ENCODE measurements around the gene BCO1.

Gene BCO1

DNA sequence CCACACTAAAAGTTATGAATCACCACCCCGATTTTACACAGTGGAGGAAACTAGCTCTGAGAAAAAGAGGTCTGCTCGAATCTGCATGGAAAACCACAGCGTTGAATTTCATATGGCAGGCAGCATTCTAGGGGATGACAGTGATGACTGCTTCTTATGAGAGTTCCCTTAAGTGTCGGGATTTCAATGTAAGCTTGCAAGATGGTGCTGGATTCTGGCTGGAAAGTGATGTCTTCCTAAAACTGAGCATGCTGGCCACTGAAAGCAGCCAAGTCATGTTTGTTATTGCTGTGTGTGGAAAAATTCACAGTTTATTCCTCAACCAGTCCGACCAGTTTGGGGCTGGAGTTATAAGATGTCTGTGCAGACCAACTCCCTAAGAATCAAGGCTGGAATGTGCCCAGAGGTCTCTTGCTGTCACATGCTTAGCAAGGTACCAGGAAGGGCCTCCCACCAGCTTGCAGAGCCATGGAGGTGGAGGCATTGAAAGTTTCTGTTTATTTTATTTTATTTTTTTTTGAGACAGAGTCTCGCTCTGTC is 39.1 kb downstream of the BCO1 start:
- DNase-seq (ENCODE audit: low spot score) = no peak
- in situ Hi-C loops (cut with MboI; ENCODE audit: low pct_unique_long_range_greater_than_20kb, low sequenced_read_pairs, unreplicated experiment) = no loop called here
- TF ChIP-seq, protein P1, sequence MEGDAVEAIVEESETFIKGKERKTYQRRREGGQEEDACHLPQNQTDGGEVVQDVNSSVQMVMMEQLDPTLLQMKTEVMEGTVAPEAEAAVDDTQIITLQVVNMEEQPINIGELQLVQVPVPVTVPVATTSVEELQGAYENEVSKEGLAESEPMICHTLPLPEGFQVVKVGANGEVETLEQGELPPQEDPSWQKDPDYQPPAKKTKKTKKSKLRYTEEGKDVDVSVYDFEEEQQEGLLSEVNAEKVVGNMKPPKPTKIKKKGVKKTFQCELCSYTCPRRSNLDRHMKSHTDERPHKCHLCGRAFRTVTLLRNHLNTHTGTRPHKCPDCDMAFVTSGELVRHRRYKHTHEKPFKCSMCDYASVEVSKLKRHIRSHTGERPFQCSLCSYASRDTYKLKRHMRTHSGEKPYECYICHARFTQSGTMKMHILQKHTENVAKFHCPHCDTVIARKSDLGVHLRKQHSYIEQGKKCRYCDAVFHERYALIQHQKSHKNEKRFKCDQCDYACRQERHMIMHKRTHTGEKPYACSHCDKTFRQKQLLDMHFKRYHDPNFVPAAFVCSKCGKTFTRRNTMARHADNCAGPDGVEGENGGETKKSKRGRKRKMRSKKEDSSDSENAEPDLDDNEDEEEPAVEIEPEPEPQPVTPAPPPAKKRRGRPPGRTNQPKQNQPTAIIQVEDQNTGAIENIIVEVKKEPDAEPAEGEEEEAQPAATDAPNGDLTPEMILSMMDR (IDR thresholded peaks at IDR 0.05; ENCODE audit: extremely low read depth, insufficient read depth, missing control alignments) = no peak

DNA sequence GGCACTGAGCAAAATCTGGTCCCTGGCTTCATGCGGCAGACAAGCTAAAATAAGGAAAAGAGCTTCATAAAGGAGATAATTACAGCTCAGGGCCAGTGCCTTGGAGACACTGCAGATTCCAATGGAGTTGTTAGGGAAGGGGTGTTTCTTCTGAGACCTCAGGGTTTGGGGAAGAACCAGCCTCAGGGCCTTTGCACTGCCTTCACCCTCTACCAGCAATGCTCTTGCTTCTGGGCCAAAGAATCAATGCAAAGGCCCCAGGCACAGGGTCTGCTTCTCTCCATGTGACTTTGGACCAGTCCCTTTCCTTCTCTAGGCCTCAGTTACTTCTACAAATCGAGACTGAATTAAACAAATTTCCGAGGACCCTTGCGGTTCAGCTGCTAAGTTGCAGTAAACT is 40.0 kb downstream of the BCO1 start:
- TF ChIP-seq, protein P1 (IDR thresholded peaks at IDR 0.05; ENCODE audit: extremely low read depth, insufficient read depth, missing control alignments) = no peak
- DNase-seq (ENCODE audit: low spot score) = no peak
- in situ Hi-C loops (cut with MboI; ENCODE audit: low pct_unique_long_range_greater_than_20kb, low sequenced_read_pairs, unreplicated experiment) = no loop called here

DNA sequence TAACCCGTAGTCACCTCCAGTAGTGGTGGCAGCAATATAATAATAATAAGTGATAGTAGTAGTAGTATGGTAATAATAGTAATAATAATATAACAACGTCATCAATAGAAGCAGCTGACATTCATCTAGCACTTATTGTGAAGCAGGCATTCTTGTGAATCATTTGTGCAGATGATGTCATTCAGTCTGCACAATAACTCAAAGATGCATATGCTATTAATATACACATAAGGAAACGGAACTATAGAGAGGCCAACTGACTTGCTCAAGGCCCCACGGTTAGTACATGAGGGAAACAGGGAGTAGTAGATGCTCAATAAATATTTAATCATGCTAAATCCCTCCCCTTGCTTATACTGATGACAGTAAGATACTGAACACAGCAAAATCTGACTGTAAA is 40.9 kb downstream of the BCO1 start:
- TF ChIP-seq, protein P1 (IDR thresholded peaks at IDR 0.05; ENCODE audit: extremely low read depth, insufficient read depth, missing control alignments) = no peak
- in situ Hi-C loops (cut with MboI; ENCODE audit: low pct_unique_long_range_greater_than_20kb, low sequenced_read_pairs, unreplicated experiment) = no loop called here
- DNase-seq (ENCODE audit: low spot score) = no peak

DNA sequence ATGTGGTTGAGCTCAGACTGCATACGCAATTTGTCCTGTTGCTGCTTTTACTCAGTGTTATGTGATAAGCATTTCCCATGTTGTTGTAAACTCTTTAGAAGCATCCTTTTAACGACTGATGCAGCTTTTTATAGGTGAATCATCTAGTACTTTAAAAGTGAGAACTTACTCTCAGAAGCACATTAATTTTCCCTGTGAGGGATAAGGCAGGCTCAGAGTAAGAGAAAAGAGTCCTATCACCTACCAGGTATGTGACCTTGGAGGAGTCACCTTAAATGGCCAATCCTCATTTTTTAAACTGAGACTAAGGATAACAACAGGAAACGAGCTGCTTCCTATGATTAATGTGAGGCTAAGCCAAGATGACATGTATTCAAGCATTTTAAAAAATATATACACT is 41.9 kb downstream of the BCO1 start:
- in situ Hi-C loops (cut with MboI; ENCODE audit: low pct_unique_long_range_greater_than_20kb, low sequenced_read_pairs, unreplicated experiment) = no loop called here
- TF ChIP-seq, protein P1 (IDR thresholded peaks at IDR 0.05; ENCODE audit: extremely low read depth, insufficient read depth, missing control alignments) = no peak
- DNase-seq (ENCODE audit: low spot score) = no peak

DNA sequence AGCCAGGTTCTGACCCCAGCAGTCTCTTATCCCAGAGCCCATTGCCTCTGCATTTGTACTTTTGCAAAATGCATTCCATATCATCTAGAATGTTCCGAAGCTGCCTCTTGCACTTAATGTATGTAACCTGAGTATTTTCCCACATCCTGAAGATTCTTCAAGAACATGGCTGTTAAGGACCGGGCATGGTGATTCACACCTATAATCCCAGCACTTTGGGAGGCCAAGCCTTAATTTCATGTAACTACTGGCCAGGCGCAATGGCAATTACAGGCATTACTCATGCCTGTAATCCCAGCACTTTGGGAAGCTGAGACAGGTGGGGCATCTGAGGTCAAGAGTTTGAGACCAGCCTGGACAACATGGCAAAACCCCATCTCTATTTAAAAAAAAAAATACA is 44.6 kb downstream of the BCO1 start:
- DNase-seq (ENCODE audit: low spot score) = no peak
- in situ Hi-C loops (cut with MboI; ENCODE audit: low pct_unique_long_range_greater_than_20kb, low sequenced_read_pairs, unreplicated experiment) = no loop called here
- TF ChIP-seq, protein P1 (IDR thresholded peaks at IDR 0.05; ENCODE audit: extremely low read depth, insufficient read depth, missing control alignments) = no peak

DNA sequence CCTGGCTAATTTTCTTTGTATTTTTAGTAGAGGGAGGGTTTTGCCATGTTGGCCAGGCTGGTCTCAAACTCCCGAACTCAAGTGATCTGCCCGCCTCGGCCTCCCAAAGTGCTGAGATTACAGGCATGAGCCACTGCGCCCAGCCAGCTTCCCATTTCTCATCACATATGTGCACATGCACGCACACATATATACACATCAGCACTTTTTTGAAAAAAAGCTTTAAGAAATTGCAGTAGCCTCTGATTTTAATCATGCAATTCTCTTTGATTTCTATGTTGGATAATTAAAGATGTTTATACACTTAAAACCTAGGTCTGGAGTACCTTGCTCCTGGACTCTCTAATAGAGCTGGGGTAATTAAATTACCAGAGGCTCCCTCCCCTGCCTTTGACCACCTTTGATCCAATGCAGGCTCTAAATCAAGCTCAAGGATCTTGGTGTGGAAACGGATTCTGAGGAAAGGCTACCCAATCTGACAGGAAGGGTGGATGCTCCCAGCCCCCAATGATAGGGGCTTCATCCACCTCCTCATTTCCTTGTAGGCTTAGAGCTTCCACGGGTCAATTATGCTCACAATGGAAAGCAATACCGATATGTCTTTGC is 46.6 kb downstream of the BCO1 start:
- TF ChIP-seq, protein P1 (IDR thresholded peaks at IDR 0.05; ENCODE audit: extremely low read depth, insufficient read depth, missing control alignments) = no peak
- DNase-seq (ENCODE audit: low spot score) = no peak
- in situ Hi-C loops (cut with MboI; ENCODE audit: low pct_unique_long_range_greater_than_20kb, low sequenced_read_pairs, unreplicated experiment) = no loop called here

Data from GM13977 (cell line).